Activated CD4-positive, alpha-beta T cell treated with anti-CD3 and anti-CD28 coated beads for 4 hours (primary cell): ENCODE data around the gene CD4.
A peak's percentile ranks its signal among the peaks of the same experiment; 100 is the strongest.
"Not testable (repeated sequence)": the region's sequence is repeated elsewhere in the genome, so short reads cannot be mapped to it uniquely, and the experiment has no call there.

Experiments used
- DNase-seq, 2 donors: peaks; one replicate each; pipeline ENCODE4 v3.0.0-alpha.2; 2020

The CD4 gene

DNA sequence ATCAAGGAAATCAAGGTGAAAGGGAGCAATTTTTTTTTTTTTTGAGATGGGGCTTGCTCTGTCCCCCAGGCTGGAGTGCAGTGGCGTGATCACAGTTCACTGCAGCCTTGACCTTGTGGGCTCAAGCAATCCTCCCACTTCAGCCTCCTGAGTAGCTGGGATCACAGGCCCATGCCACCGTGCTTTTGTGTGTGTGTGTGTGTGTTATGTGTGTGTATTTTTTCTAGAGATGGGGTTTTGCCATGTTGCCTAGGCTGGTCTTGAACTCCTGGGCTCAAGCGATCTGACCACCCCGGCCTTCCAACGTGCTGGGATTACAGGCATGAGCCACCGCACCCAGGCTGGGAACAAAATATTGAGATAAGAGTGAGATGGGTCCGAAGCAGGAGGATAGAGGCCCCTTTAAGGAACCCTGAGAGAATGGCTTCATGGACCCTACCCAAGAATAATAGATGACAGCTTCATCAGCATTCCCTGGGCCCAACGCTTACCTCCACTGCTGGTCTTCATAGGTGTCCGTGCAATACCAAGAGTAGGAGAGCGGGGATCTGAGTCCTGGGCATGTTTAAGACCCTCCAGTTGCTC, 60.7 kb downstream of the CD4 start:
- DNase-seq: no peak

DNA sequence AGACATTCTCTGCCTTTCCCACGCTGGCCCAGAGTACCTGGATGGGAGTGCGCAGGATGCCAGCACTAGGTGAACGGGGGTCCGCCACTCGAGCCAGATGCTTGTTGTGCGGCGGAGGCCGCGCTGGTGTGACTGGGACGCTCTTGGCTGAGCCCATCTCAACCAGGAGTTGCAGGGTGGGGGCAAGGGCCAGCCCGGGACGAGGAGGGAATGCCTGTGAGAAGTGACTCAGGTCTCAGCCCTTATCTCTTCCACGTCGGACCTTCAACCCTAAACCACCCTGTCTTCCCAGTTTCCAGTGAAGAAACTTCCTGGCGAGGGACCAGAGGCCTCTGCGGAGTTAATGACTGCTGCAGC, 61.4 kb downstream of the CD4 start:
- peak in 1 of 2 donors; percentile 10 for DNase-seq

DNA sequence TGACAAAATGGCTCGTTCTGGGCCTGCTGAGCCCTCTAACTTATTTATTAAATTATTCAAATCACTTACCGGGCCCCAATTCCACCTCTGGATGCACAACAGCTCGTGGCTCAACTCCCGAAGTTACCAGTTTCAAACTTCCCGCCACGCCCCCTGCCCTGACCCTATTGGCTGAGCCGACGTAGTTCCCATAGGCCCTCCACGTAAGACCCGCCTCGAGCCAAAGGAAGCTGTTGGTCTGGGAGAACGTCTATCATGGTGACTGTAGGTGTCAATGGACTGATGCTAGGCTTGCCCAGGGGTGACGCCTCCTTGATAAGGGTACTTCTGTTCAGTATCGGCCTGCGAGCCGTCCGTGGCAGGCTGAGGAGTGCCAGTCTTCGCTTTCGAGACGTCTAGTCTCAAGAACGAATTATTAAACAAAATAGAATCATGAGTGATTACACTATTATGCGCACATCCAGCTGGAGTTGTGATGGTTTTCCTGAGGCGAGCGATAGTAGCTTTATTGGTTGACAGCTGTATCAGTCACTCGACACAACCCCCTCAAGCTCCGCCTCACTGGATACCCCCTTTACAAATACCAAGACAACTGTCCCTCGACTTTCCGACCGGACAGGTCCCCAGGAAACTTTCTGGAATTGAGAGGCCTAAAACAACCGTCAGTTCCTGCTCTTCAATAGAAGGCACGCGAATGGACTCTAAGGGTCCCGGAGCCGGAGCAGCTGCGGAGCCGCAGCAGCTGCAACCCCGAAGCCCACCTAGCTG, 62.0 kb downstream of the CD4 start, which contains the start of gene CDCA3:
Gene CDCA3, minus strand, starts transcription at position 134 of the 768 bp plus-strand sequence. CDS start 334 bp downstream, outside the sequence.
- peak; percentile 90 to 91 for DNase-seq

DNA sequence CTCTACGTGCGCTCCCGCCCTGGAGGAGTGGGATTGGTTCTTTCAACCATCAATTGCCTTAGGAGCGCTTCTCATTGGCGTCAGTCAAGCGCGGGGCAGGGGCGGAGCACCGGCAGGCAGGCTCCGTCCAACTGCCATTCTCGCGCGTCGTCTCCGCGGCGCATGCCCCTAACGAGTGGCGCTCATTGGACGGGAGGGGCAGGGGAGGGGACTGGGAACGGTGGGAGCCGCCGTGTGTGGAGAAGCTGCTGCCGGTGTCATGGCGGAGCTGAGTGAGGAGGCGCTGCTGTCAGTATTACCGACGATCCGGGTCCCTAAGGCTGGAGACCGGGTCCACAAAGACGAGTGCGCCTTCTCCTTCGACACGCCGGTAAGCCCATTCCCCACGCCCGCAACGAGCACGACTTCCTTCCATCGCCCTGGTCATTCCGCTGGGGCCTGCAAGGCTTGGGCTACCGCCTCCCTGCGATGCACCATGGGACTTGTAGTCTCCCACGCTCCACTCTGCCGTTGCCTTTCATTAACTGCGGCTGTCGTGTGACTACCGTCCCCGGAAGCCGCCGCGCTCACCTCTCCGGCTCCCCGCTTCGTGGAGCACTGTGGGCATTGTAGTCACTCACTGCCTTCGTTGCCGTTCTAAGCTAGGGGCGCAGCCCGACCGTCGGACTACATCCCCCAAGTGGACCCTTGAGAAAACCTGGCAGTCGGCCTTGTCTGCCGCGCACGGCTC, 62.8 kb downstream of the CD4 start, which contains the start of gene USP5:
Gene USP5, plus strand, starts transcription at position 230 of the 730 bp plus-strand sequence. Its CDS starts 30 bp downstream, at position 260.
- peak; percentile 96 to 98 for DNase-seq

DNA sequence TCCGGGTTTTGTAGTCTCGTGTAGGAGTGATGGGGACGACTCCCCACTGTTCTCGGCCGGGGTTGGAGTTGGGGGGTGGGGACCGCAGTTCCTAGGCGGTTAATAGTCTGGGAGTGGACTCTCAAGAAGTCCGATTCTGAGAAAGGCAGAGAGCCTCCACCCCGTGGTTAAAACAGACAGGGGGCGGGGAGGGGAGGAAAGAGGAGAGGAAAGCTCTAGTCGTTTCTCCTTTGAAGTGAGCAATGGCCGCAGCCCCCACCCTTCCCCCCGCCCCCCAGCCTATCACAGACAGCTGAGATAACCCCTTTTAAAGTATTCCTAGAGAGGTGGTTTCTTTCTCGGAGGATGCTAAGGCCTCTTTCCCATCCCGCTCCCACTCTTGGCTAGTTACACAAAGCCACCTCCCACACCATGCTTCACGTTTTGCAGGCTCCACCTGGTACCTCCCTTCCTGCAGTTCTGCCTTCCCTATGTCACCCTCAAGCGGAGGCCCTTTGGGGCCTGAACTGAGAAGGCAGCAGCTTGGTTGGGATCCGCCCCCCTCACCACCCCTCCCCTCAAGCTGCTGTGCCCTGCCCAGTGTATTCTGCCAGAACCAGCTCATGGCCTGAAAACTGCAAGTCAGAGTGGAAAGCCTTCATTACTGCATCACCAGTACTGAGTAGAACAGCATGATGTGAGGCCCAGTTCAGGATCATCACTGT, 63.5 kb downstream of the CD4 start:
- peak; percentile 49 to 50 for DNase-seq

DNA sequence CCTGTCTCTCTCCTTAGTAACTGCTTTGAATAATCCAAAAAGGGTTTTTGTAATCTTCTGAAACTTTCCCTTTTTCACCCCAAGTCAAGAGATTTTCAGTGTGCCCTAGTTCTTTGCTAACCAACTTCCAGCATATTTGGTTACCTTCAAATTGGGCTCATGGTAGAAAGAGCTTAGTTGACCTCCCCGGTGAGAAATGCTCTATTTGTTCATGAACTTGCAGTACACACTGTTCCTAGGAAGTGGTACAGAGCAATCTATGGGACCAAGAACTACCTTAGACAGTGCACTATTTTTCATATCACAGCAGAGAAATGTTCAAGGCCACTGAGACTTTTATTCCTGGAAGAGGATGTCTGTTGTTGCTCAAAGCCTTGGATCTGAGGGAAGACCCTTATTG, 64.3 kb downstream of the CD4 start:
- DNase-seq: no peak

DNA sequence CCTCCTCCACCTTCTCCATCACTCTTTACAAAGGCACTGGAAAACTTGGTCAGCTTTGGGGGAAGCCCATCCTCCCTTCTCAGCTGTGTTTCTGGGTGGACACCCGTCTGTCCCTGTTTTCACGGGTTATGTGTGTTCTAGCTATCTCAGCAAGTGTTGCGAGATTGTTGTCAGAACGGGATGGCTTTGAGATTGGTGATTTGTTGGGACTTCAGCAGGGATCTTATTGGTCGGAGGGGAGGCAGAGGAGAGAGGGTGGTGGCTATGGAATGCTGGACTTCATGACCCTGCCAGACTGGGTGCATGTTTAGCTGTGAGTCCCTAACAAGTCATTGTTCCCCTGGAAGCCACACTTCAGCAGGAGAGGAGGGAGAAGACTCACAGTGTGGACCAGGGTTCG, 64.7 kb downstream of the CD4 start:
- DNase-seq: no peak

DNA sequence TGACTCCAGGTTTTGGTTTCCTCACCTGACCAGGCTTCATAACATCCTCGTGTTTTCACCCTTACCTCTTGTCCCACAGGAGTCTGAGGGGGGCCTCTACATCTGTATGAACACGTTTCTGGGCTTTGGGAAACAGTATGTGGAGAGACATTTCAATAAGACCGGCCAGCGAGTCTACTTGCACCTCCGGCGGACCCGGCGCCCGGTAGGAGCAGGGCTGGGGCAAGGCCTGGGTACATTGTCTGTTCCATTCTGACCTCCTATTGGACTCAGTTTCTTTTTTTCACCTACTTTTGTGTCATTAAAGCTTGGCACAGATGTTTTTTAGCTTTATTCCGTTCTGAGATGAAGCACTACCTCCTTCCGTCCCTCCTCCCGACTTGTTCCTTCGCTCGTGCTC, 66.0 kb downstream of the CD4 start:
- no peak for DNase-seq

DNA sequence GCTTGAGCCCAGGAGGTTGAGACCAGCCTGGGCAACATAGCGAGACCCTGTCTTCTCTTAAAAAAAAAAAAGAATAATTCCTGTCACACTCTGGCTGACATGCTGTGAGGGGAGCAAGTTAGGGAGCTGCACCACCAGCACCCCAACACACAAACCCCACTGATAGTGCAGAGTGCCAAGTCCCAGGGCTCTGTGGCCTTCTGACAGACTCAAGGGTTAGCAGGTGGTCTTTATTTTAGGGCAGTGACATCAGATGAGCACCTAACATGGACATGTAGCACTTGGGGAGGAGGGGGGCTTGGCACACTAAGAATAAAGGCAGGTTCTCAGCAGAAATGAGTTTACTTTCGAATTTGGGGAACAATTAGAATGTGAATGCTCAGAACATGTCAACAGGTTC, 69.5 kb downstream of the CD4 start:
- DNase-seq: no peak

DNA sequence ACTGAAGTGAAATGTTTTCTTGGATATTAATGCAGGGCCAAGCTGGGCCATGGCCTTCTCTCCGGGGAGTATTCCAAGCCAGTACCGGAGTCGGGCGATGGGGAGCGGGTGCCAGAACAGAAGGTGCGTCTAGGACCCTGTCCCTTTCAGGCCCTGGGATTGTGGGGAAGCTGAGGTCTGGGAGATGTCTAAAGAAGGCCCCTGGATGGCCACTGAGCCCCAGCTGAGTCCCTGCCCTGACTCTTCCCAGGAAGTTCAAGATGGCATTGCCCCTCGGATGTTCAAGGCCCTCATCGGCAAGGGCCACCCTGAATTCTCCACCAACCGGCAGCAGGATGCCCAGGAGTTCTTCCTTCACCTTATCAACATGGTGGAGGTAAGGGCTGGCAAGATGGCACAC, 70.8 kb downstream of the CD4 start:
- DNase-seq: no peak

DNA sequence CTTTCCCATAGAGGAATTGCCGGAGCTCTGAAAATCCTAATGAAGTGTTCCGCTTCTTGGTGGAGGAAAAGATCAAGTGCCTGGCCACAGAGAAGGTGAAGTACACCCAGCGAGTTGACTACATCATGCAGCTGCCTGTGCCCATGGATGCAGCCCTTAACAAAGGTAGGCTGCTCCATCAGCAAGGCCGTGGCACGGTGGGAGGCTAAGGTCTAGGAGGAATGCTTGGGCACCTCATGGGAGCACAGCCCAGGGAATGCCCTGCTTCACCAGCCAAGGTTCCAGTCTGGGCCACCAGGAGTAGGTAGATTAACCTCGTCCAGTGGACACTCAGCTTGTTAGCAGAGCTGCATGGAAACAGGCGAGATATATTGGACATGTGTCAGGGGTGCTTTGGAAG, 71.6 kb downstream of the CD4 start:
- DNase-seq: no peak

DNA sequence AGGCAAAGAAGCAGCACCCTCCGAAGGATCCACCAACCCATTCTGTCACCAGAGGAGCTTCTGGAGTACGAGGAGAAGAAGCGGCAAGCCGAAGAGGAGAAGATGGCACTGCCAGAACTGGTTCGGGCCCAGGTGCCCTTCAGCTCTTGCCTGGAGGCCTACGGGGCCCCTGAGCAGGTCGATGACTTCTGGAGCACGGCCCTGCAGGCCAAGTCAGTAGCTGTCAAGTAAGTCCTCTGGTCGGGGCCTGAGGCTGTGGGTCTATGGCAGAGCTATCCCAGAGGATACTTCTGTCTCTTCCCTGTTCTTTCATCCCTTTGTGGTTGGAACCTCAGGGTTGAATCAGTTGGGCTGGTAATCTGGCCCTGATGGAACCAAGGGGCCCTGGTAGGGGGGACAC, 72.1 kb downstream of the CD4 start:
- DNase-seq: no peak

DNA sequence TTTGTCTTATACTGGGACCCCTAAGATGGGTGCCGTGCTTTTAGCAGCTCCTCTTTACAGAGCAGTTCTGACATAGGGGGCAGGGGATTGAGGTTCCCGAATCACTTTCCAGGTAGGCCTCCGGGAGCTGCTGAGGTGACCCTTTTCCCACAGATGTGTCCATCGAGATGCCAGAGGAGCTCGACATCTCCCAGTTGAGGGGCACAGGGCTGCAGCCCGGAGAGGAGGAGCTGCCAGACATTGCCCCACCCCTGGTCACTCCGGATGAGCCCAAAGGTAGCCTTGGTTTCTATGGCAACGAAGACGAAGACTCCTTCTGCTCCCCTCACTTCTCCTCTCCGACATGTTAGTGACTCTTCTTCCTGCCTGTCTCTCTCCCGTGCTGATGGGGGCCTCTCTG, 73.7 kb downstream of the CD4 start:
- DNase-seq: no peak

DNA sequence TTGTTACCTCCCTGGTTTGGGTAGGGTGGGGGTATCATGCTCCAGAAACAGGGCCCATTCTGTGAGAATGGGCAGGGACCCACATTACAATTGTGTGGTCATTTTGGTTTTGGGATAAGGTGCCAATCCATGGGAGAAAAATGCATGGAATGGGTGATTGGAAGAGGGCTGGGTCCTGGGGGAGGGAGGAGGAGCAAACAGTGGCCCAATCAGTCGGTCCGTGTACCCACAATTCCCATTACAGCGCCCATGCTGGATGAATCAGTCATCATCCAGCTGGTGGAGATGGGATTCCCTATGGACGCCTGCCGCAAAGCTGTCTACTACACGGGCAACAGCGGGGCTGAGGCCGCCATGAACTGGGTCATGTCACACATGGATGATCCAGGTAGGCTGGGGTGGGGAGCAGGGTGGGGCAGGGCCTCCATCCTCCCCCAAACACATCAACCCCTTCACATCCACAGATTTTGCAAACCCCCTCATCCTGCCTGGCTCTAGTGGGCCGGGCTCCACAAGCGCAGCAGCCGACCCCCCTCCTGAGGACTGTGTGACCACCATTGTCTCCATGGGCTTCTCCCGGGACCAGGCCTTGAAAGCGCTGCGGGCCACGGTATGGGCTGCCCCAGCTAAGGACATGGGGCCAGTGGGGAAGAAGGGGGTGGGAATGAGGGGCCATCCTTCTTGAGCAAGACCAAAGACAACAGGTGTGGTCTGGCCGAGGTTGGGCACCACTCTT, 74.4 kb downstream of the CD4 start:
- DNase-seq: no peak

DNA sequence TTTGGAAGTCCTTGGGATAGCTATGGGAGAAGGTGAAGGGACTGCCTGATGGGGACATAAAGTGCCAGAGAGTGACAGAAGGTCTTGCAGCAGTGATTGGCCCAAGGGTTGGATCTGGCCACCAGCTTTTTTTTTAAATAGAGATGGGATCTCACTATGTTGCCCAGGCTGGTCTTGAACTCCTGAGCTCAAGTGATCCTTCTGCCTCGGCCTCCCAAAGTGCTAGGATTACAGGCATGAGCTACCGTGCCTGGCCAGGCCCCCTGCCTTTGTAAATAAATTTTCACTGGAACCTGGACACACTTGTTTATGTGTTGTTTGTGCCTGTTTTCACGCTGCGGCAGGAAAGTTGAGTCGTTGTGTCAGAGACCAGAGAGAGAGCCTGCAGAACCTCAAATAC, 76.0 kb downstream of the CD4 start:
- DNase-seq: not testable (repeated sequence)

DNA sequence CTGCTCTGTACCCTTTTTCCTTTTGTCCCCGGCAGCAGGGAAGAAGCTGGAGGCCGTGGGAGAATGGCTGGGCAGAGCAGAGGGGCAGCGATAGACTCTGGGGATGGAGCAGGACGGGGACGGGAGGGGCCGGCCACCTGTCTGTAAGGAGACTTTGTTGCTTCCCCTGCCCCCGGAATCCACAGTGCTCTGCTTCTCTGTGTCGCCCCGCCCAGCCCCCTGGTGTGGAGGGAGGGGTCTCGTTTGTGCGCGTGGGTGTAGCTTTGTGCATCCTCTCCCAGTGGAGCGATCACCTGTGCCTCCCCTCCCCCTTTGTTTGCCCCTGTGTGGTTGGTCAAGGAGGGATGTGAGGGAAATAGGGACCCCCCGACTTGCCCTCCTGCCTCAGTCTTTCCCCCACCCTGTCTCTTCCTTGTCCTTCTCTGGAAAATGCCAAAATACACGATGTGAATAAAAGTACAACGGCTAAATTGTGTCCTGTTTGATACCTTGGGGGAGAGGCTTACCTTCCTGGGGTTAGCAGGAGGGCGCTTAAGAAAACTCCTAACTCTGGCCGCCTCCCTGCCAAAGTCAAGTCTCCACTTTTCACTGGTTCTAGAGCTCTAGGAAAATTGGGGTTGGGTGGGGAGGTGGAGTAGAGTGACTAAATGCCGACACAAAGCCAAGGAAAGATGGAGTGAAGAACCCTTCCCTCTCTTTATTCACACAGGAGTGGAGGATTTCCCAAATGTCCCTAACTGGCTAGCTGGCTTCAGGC, 77.0 kb downstream of the CD4 start:
- DNase-seq: no peak

DNA sequence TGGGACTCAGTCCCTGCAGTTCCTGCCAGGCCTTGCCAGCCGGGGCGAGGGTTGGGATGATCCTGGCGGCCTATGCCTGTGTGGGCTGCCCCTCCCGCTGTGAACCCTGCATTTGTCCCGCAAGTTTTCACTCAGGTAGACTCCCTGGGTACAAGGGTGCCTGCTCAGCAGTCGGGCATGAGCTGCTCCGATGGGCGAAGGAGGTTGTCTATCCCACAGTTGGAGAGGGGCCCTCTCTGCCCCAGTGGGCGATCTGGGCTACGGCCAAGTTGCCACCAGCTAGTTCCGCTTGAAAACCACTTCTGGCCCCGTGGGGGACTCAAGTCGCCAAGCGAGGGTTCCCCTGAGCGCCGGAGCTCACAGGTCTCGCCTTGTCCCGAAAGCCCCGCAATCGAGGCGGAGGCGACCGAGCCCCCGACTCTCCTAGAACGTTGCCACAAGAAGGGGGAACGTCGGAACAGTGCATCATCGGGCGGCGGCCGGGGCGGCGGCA, 77.6 kb downstream of the CD4 start:
- DNase-seq: no peak

DNA sequence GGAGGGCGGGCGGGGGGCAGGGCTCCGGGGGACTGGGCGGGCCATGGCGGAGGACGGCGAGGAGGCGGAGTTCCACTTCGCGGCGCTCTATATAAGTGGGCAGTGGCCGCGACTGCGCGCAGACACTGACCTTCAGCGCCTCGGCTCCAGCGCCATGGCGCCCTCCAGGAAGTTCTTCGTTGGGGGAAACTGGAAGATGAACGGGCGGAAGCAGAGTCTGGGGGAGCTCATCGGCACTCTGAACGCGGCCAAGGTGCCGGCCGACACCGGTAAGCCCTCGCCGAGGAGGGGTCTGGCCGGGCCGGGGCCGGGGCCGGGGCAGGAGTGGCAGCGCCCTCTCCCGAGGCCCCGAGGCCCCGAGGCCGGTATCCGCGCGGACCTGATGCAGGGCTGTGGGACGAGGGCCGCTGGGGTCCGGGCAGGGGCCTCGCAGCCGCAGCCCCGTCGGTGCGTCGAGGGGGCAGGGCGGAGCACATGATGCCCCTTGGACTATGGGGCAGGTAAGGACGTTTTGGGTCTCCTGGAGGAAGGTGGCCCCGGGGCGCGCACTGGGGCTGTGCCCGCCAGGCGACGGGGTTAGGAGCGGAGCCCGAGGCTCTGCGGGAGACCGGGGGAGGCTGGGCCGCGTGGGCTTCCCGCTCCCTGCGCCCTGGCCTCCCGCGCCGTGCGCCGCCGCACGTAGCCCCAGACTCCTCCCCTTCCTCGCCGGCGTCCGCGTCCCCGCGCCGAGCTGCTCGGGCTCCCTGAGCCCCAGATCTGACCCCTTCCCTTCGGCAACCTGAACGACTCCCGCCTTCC, 78.3 kb downstream of the CD4 start, which contains the start of gene TPI1:
Gene TPI1, plus strand, starts transcription at position 119 of the 798 bp plus-strand sequence. Its CDS starts 36 bp downstream, at position 155.
- peak; percentile 75 to 81 for DNase-seq

DNA sequence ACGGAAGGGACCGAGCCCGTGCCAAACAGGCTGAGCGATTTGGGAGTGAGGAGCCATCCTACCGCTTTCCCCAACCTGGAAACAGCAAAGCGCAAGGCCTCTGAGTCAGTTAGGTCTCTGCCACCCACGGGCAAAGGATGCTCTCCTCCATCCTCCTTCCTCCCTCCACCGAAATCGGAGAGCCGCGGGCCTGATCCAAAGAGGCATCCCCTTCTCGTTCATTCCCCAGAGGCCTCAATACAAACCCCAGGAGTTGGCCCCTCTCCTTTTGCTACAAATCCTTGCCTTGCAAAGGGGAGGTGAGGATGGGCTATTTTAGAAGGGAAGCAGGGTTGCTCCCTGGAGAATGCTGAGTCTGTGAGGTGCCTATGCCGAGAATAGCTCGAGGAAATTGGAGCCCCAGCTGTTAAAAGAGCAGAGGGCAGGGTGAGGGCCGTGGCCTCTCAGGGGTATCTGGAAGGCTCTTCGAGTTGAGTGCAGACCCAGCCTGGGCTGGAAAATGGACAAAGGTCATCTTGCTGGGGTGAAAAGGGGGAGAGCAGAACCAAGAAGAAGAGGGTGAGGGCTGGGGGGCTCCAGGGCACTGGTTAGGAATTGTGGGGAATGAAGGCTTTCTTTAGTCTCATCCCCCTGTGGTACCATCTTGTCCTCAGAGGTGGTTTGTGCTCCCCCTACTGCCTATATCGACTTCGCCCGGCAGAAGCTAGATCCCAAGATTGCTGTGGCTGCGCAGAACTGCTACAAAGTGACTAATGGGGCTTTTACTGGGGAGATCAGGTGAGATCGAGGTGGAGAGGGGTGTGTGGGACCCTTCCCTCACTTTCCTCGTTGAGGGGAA, 79.1 kb downstream of the CD4 start:
- no peak for DNase-seq
